Smooth muscle cell (in vitro differentiated cells): ENCODE measurements around the gene RASSF5. TPM values are rescaled to one million over a fixed set of nuclear protein-coding genes. Genes with fewer than 3 reads are reported as not detected.

Source experiments
- DNase-seq: peaks from one replicate; lab custom pipeline; 2025; ENCODE audit not compliant: unreplicated experiment; lab: John Stamatoyannopoulos, UW
- H2AFZ ChIP-seq: fragments of 200-600 bp; sonication (generic); 2 replicates; pipeline ENCODE4 v1.6.0; 2016; ENCODE audit warnings: antibody characterized with exemption, low read depth, mild to moderate bottlenecking
- H3F3A ChIP-seq: fragments of 200-600 bp; sonication (generic); 2 replicates; pipeline ENCODE4 v1.6.0; 2017; ENCODE audit warnings: antibody characterized with exemption, low read depth
- H3K27ac ChIP-seq: fragments of 200-600 bp; sonication (generic); 2 replicates; pipeline ENCODE4 v1.5.1; 2016; ENCODE audit warnings: low read depth, mild to moderate bottlenecking
- H3K27me3 ChIP-seq: fragments of 200-600 bp; sonication (generic); 2 replicates; pipeline ENCODE4 v1.6.1; 2016; ENCODE audit warnings: low read depth, mild to moderate bottlenecking
- H3K36me3 ChIP-seq: fragments of 200-600 bp; sonication (generic); 2 replicates; pipeline ENCODE4 v1.5.1; 2016; ENCODE audit warnings: low read depth
- H3K4me1 ChIP-seq: fragments of 200-600 bp; sonication (generic); 2 replicates; pipeline ENCODE4 v1.5.1; 2016; ENCODE audit warnings: low read depth
- H3K4me2 ChIP-seq: fragments of 200-600 bp; sonication (generic); 2 replicates; pipeline ENCODE4 v1.6.0; 2016; ENCODE audit warnings: mild to moderate bottlenecking
- H3K4me3 ChIP-seq: fragments of 200-600 bp; sonication (generic); 2 replicates; pipeline ENCODE4 v1.5.1; 2016; ENCODE audit warnings: mild to moderate bottlenecking
- H3K79me2 ChIP-seq: fragments of 200-600 bp; sonication (generic); 2 replicates; pipeline ENCODE4 v1.6.0; 2016; ENCODE audit warnings: low read depth, mild to moderate bottlenecking
- H3K9ac ChIP-seq: fragments of 200-600 bp; sonication (generic); 2 replicates; pipeline ENCODE4 v1.6.0; 2016; ENCODE audit warnings: low read depth
- H3K9me3 ChIP-seq: fragments of 200-600 bp; sonication (generic); replicated peaks from 2 replicates; pipeline ENCODE4 v1.5.1; 2016; ENCODE audit warnings: low read depth
- H4K20me1 ChIP-seq: fragments of 200-600 bp; sonication (generic); 2 replicates; pipeline ENCODE4 v1.6.0; 2016; ENCODE audit warnings: low read depth
- CTCF ChIP-seq: fragments of 200-600 bp; sonication (generic); IDR thresholded peaks from 2 replicates; pipeline ENCODE4 v1.5.1; 2017; ENCODE audit warnings: borderline replicate concordance, mild to moderate bottlenecking, antibody characterized with exemption; ENCODE audit not compliant: insufficient read depth, poor library complexity, severe bottlenecking
- WGBS: methylation state at CpG from one replicate; pipeline ENCODE4 v1.1.7; 2016; ENCODE audit warnings: low lambda C conversion rate; 5-methylcytosine and 5-hydroxymethylcytosine counted together
- polyA plus RNA-seq: library from polyadenylated mRNA; unstranded; fragments of >200 nt; fragmentation: Nextera tagmentation; extraction: Ambion mirVana; gene quantifications from 2 replicates; pipeline ENCODE4 v1.2.1, GENCODE V29; 2016
- total RNA-seq: library from RNA; depleted of rRNA; stranded (reverse); fragments of >200 nt; gene quantifications from 2 replicates; pipeline ENCODE4 v1.2.3, GENCODE V29; 2014

RASSF5 gene
- total and polyA plus RNA-seq, 2 experiments from 2014 or later = 2.6 to 3.3 TPM

GRCh38 chr1:206506405-206507283 is 687 bp upstream of the RASSF5 start:
- no peaks in the 10 kb centered on the region for H3K9me3 ChIP-seq
- H3K36me3 ChIP-seq = no peaks in the 10 kb centered on the region
- no peaks in the 10 kb centered on the region for H3K27me3 ChIP-seq
- peak overlapping the region; percentile 62 for H3K4me3 ChIP-seq
- H3K9ac ChIP-seq = no peak overlapping the region
- H3K79me2 ChIP-seq = no peaks in the 10 kb centered on the region
- DNase-seq = no peak
- peaks cover 4% of the 10 kb centered on the region for H3K4me1 ChIP-seq
- TF ChIP-seq CTCF = no peak
- peak overlapping the region; percentile 81 for H2AFZ ChIP-seq
- WGBS = 19% methylated on average over 46 of the region's 48 CpGs
- peak overlapping the region; percentile 95 for H3K4me2 ChIP-seq
- H3F3A ChIP-seq = peaks cover 19% of the 10 kb centered on the region
- no peak overlapping the region for H3K27ac ChIP-seq
- H4K20me1 ChIP-seq = no peaks in the 10 kb centered on the region

- Histone ChIP-seq H3K4me3 (peak overlapping the region; percentile 62), H3K27me3 (no peaks in the 10 kb centered on the region), H3K27ac (no peak overlapping the region), H3K4me1 (peaks cover 14% of the 10 kb centered on the region), H2AFZ (no peak overlapping the region), H3K9me3 (no peaks in the 10 kb centered on the region), H3K36me3 (no peaks in the 10 kb centered on the region), H3K79me2 (no peaks in the 10 kb centered on the region), H3F3A (peaks cover 18% of the 10 kb centered on the region), H3K4me2 (peak overlapping the region; percentile 95), H3K9ac (no peak overlapping the region), H4K20me1 (no peaks in the 10 kb centered on the region)
- 54% methylated on average over 14 of the region's 15 CpGs for WGBS
- DNase-seq = no peak
- TF ChIP-seq CTCF = no peak
These were observed 979 bp downstream of the RASSF5 start for GRCh38 chr1:206508130-206508889.

DNA sequence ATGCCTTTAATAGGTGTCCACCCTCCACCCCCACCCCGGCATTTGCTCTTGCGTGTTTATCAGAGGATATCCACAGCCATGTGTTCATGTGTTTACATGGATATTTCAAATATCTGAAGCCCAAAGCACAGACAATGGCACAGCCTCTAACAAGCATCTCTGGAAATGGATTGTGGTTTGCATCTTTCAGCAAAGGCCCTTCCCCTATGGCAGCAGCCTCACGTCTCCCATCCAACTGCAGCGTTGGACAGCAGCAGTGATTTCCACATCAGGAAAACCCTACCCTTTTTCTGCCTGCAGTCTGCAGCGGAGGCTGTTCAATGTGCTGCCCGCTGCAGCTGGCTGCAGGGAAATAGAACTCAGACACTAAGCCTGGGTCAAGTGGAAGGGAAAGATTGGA is 1.6 kb downstream of the RASSF5 start:
- Histone ChIP-seq H3K4me1 (peaks cover 14% of the 10 kb centered on the region), H3K27me3 (no peaks in the 10 kb centered on the region), H3K79me2 (no peaks in the 10 kb centered on the region), H4K20me1 (no peaks in the 10 kb centered on the region), H3K27ac (no peak overlapping the region), H2AFZ (no peak overlapping the region), H3K4me3 (no peak overlapping the region), H3K4me2 (peak overlapping the region; percentile 95), H3K9ac (no peak overlapping the region), H3K9me3 (no peaks in the 10 kb centered on the region), H3F3A (peaks cover 13% of the 10 kb centered on the region), H3K36me3 (no peaks in the 10 kb centered on the region)
- TF ChIP-seq CTCF = no peak
- WGBS = 24% methylated on average over 6 of the region's 6 CpGs
- no peak for DNase-seq
